ENCODE results near the gene ASF1B.

Gene ASF1B

DNA sequence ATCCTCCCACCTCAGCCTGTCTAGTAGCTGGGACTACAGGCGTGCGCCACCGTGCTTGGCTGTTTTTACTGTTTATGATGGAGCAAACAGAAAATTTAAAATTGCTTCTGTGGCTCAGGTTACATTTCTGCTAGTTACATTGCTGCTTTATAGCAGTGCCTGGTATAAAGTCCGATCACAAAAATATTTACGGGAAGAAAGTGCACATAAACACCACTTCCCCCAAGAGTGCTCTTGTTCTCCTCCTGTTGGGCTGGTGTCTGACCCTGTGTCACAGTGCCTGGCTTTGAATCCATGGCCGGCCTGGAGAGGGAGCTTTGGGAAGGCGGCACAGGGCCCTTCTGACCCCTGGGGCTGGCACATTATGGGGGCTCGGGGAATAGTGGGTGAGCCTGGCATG is 30.7 kb downstream of the ASF1B start:
- no peak for DNase-seq

DNA sequence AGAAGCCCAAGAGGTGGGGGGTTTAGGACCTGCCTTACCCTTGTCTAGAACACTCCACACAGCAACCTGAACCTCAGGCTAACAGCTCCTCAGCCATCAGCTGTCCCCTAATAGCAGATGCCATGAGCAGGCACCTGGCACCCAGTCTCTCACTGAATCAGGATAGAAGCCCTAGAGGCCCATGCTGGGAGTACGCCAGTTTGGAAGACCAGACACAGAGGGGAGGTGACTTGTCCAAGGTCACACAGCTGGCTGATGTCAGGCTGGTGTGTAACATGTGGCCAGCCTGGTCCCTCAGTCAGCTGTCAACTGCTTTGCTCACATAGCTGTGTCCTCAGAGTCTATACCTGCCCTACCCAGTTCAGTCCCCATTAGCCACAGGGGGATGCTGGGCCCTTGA is 33.1 kb downstream of the ASF1B start:
- DNase-seq, result no peak

DNA sequence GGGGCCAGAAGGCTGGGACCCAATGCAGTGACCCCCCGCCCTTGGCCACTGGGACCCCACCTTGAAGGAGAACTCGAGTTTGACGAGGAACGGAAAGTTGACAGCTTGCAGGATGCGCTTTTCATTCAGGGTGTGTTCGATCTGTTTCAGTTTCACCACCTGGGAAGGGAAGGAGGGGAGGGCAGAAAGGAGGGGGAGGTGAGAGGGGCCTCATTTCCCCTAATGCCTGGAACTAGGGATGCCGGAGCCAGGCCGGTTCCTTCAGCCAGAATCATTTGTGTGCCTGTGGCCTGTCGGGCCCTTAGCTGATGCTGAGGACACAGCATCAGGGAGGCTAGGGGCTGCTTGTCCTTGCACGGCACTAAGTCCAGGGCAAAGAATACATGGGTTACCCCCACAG is 33.6 kb downstream of the ASF1B start:
- DNase-seq, result no peak

DNA sequence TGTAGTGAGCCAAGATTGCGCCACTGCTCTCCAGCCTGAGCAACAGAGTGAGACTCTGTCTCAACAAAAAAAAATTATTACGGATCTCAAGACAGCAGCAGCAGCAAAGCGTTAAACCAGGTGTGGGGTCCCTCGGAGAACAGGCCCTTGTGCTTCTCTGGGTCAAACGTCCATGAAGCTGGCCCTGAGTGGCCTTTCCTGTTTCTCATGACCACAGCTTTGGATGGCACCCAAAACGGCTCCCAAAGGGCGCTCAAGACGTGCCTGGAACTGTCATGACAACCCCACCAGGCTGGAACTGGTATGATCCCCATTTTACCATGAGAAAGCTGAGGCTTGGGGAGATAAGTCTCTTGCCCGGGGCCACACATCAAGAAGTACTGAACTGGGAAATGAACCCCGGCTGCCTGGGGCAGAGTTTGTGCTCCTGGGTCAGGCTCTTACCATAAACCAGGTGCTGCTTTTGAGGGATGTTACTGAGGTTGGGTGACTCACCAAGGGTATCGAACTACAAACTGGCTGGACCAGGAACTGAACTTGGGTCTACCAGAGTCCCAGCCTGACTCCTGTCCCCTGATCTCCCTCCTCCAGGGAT is 34.2 kb downstream of the ASF1B start:
- no peak for DNase-seq

DNA sequence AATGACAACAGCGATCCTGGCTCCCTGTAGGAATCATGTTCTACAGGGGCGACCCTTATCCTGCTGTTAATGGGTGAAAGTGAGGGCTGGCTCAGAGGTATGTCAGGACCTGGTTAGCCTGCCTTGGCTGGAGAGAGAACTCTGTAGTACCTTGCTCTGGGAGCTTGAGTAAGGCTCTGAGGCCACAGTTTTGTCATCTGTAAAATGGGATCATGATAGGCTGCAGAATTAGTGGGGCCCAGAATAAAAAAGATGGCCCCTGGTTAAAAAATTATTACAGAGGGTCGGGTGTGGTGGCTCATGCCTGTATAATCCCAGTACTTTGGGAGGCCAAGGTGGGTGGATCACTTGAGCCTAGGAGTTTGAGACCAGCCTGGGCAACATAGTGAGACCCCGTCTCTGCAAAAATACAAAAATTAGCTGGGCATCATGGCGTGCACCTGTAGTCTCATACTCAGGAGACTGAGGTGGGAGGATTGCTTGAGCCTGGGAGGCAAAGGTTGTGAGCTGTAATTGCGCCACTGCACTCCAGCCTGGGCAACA is 35.3 kb downstream of the ASF1B start:
- DNase-seq, result no peak

DNA sequence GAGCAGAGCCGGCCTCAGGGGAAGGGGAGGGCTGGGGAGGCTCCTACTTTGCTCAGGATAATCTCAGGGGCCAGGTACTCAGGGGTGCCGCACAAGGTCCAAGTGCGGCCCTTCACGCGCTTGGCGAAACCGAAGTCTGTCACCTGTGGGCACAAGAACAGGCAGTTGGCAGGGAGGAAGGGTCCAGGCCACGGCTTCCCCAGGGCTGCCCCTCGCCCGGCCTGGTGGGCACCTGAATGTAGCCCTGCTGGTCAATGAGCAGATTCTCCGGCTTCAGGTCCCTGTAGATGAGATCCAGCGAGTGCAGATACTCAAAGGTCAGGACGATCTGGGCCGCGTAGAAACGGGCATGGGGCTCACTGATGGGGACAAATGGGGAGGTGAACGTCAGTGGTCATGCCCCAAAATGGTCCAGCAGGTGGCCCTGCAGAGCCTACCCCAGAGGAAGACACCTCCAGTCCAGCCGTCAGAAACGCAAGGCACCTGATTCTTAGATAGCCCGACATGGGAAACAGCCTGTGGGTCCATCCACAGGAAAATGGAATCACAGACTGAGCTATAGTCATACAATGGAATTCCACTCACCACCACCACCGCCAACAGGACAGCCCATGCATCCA is 38.7 kb downstream of the ASF1B start:
- DNase-seq, result no peak

DNA sequence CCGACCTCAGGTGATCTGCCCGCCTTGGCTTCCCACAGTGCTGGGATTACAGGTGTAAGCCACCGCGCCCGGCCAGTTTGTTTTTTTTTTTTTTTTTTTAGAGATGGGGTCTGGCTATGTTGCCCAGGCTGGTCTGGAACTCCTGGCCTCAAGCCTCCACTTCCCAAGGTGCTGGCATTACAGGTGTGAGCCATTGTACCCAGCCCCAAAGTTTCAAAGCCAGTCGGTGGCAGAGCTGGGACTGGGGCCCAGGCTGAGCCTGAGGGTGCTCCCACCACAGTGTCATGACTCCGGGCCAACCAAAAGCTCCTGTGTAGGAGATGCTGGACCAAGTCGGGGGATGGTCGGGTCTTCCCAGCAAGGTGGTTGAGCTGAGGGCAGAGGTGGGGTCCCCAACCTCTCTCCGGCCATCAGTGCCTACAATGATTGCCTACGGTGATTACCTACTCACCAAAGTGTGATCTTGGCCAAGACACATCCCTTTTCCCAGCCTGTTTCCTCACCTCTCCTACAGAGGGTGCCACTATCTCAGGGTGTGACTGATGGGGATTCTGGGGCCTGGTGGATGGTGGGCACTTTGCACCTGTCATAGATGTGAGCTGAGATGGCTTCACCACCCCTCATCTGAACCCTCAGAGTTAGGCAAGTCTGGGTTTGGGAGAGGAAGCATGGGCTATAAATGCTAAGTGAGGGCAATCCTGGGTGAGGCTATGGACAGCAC is 40.0 kb downstream of the ASF1B start:
- no peak for DNase-seq

DNA sequence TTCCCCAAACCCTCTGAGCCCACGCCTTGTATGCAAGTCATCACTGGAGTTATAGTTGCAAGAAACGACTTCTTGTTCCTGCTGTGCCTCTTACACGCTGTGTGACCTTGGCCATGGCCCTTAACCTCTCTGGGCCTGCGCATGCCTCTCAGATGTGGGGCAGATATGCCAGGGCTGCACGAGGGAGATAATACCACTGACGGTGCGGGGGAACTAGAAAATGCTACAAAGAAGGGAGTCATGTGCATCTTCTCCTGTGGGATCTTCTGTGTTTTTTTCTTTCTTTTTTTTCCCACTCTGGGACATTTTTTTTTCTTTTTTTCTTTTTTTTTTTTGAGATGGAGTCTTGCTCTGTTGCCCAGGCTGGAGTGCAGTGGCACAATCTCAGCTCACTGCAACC is 41.5 kb downstream of the ASF1B start:
- DNase-seq, result no peak

DNA sequence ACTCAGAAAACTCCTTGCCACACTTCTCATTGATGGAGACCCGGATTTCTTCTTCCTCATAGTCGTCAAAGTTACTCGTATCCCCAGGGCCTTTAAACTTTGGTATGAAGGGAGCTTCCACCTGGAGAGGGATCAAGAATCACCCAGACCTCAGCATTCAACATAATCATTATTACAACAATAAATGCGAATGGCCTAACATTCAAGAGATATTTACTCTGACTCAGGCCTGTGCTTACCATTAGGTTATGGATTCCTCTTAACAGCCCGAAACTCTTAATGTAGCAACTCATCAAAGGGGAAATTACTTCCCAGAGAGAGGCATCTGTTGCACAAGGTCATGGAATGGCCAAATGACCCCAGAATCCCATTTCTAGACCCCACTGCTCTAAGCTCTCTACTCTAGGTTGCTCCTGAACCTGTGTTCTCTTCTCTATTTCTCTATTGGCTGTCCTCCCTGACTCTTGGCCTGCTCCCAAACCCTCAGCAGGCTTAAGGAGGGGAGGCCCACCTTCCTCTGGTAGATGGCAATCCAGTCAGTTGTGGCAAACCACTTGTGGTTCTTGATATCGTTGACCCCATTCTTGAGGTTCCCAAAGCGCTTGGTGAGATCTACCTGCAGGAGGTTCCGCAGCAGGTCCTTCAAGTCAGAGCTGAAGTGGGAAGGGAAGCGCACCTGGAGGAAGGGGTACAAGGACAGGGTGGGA is 43.1 kb downstream of the ASF1B start:
- no peak for DNase-seq

DNA sequence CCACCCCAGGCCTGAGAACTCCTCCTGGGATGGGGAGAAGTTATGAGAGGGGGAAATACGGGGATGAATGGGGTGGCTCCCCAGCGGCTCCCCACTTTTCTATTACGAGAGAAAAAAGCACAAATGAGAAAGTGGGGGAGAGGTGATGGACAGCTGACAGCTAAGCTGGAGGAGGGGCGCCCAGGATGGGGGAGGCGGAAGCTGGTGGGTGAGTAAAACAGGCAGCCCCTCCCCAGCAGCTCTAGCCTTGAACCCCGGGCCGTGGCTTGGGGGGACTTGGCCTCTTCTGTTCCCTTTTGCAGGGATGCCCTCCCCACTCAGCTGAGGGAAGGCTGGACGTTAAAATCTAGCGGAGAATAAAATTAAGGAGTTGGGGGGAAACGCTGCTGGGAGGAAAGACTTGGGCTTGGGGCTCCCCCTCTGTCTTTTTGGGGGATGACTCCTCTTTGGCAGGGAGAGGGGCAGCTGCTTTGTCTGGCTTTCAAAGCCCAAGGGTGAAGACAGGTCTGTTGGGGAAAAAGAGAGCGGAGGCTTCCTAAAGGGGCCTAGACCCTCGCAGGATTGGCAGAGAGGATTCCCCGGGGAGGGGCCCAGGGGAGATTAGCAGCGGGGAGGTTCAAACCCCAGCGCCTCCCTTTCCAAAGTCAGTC is 44.5 kb downstream of the ASF1B start:
- DNase-seq, result no peak

DNA sequence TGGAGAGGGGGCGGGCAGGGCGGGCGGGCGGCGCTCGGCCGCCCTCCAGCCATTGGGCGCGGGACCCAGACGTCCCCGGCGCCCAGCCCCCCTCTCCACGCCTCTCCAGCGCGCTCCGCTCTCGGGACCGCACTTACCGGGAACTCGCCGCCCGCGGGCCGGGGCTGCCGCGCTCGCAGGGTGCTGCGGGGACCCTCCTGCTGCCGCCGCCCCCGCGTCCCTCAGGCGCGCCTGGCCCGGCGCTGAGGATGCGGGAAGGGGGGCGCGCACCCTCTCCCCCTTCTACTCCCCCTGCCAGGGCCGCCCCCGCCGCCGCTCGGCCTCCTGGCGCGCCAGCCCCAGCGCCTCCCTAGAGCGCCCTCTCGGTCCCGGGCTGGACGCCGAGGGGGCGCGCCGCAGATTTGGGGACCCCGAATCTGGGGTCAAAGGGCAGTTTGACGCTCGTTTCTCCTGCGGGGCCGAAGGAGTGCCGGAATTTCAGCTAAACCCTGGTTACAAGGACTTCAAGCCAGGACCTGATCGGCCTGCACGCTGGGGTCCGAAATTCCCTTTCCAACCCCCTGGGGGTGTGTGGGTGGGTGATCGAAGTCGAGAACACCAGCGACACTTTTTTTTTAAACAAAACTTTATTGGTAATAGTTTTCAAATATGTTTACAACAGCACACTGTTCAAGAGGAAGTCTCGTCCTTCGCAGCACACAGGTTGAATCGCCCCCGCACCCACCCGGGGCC is 45.1 kb downstream of the ASF1B start:
- DNase-seq, result peak; percentile 75

DNA sequence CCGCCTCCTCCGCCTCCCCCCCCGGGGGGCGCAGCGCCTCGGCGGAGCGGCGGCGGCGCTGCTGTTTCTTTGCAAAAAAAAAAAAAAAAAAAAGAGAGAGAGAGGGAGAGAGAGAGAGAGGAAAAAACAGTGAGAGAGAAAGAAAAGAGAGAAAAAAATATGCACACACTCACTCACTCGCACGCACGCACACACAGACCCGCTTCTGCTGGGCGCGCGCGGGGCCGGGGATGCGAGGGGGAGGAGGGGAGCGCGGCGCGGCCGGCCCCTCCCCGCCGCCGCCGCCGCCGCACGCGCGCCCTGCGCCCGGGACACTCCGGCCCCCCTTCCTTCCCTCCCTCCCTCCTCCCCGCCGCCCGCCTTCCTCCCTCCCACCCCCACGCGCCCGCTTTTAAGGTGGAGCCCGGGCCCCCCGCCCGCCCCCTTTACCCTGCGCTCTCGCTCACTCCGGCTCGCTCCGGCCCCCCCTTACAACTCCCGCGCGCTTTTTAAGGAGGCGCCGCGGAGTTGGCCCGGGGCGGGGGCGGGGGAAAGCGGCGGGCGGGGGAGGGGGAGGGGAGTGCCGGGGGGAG is 45.8 kb downstream of the ASF1B start, which contains the start of gene SAMD1:
Gene SAMD1 (minus strand): TSS at position 243 of the 572 bp plus-strand sequence.
- DNase-seq, result peak; percentile 90

DNA sequence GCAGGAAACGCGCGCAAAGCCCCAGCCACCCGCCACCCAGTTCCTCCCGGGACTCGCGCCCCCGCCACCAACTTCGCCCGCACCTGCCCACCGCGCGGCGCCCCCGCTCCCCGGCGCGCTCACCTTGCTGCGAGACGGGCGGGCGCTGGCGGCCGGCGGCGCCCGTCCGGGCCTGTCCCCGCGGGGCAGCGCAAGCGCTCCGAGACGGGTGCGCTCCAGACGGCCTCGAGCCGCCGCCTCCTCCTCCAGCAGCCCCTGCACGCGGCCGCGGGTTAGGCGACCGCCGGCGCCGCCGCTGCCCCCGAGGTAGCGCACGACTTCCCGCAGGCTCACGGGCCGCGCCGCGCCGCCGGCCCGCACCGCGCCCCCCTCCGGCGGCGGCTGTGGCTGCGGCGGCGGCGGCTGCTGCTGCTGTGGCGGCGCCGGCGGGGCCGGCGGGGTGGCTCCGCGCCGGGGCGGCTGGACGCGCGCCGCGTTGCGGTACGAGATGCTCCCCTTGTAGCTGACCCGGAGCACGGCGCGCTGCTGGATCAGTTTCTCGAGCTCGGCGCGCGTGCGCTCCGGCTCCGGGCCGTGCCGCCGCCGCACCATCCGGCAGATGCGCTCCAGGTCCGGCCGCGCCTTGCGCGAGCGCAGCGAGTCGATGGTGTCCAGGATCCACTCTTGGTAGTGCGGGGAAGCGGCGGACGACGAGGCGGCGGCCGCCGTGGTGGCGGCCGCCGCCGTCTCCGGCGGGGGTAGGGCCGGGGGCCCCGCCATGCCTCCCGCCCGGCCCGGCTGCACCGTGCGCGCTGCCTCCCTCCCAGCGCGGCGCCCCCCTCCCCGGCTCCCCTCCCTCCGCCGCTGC is 46.5 kb downstream of the ASF1B start:
- DNase-seq, result peak; percentile 48

DNA sequence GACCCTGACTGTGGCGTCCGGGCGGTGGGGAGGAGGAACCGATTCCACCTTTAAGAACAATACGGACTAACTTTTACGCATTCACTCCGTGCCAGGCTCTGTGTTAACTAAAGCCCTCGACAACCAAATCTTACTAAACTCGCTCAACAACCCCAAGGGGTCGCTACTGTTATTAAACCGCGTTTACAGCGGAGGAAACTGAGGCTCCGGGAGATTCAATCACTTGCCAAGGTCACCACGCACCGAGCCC is 47.1 kb downstream of the ASF1B start:
- peak; percentile 38 for DNase-seq

DNA sequence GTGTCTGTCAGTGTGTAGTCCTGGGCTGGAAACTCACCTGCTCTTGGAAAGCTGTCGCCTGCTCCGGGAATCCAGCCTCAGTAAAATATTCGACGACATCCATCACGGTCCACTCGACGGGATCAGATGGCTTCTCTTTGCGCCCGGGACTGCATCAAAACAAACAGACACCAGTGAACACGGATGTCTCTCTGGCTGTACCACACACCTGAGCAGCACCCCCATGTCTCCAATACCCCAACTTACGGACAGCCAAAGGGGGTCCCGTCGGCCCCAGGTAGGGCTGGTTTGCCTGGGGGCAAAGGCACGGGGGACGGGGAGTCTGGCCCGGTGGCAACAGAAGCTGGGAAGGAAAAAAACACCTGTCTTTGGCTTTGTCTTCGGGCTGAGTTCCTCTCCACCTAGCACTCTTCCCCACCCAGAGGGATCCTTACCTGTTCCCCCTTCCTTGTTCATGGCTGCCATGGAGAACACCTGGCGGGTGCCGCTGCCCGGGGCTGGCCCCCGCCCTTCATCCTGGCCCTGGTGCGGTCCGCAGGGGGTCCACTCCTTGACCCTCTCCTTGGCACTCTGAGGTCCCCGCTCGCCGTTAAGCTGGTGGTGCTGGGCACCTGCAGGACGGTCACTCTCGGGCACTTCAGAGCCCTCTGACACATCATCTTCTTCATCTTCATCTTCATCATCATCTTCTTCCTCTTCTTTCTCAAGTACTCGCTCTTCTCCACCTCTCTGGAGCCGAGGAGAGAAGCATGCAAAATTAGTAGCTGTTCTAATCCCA is 47.6 kb downstream of the ASF1B start:
- DNase-seq, result no peak

DNA sequence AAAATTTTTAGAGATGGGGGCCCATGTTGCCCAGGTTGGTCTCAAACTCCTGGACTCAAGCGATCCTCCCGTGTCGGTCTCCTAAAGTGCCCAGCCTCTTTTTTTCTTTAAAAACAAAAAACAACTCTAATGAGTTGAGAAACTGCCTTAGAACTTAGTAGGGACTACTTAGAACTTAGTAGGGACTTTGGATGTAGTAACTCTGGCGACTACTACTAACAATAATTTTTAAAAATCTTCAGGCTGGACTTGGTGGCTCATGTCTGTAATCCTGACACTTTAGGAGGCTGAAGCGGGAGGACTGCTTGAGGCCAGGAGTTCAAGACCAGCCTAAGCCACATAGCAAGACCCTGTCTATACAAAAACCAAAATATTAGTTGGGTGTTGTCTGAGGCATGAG is 50.3 kb downstream of the ASF1B start:
- no peak for DNase-seq

DNA sequence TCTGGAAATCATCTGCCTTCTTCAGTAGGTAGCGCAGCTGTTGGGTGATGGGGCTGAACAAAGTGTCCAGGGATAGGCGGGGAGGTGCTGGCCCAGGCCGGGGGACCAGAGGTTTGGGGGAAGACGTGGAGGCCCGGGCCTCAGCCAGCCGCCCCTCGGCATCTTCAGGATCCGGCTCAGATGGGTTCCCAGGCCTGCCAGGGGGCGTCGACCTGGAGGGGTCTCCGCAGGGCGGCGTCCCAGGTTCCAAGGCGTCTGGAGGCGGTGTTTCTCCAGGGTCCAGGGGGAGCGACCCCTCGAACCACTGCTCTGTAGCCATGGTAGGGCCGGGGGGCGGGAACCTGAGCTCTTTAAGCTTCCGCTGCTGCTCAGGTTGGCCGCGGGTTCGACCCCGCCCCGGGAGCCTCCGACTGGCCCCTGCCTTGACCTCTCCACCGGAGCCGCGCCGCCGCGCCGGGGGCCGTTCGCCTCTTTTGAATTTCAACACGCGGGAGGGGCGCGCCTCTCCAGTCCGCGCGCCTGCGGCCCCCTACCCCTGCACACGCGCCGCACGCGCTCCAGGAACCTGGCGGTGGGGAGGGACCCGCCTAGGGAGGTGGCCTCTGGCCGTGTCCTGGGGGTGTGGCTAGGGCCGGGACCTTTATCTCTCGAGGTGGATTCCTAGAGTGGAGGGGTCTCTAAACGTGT is 50.9 kb downstream of the ASF1B start, which contains the start of gene C19orf67:
Gene C19orf67 (minus strand): TSS at position 475 of the 687 bp plus-strand sequence. CDS start 156 bp downstream, at position 319.
- no peak for DNase-seq

DNA sequence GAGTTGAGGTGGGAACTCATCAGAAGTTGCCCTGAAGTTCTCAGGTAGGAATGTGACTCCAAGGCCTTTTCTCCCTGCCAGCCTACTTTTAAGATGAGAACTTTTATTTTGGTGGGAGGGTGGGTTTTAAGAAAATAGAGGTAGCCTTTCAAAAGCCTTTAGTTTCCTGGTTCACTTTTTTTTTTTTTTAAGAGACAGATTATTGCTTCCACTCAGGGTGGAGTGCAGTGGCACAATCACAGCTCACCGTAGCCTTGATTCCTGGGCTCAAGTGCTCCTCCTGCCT is 53.8 kb downstream of the ASF1B start:
- no peak for DNase-seq

DNA sequence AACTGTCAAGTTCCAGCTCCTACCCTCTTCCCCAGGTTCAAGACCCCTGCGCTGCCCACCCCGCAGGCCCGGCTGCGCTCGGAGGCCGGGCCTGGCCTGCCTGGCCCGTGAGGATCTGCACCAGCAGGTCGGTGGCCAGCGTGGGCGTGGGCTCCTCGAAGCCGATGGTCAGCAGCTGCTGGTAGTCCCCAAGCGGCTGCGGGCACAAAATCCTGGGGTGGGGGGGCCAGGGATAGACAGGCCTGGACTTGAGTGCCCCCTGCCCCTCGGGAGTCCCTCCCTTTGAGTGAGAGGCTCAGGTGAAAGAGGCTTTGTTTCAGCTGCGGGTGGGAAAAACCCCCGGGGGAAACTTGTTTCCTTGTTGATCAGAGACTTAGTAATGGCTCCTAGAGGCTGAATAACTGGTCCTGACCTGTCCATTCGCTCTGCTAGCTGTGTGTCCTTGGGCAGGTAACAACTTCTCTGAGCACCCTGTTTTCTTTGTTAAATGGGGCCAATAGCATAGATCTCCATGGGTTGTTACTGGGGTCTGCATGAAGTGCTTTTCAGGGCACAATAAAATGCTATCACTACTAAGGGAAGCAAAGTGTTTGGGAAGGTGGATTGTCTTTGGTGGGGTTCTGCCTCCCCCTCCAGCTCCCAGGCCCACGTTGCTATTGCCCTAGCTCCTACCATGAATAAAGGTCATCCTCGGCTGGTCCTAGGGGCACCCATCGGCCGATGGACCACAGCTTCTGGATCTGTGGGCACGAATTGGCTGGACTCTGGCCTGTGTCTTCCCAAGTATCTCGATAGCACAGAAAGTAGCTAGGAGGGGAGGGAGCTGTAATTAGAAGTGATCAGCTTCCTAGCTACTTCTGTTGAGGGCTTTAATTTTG is 54.4 kb downstream of the ASF1B start:
- peak; percentile 62 for DNase-seq
